A549 (cell line): ENCODE measurements around the gene PAIP1. TPM values are rescaled to one million over a fixed set of nuclear protein-coding genes. Genes with fewer than 3 reads are reported as not detected.
A peak's percentile ranks its signal among the peaks of the same experiment; 100 is the strongest.

Source experiments
- ATAC-seq, 2 experiments: fragments of 200-7000 bp in 1 of 2; fragments of >200 bp in 1 of 2; cut with Nextera tagmentation in 1 of 2; cut with Tn5 transposase in 1 of 2; 3 replicates each; pipeline versions ENCODE4 v1.8.0 to v1.9.1; 2018 to 2020; ENCODE audit warnings: mild to moderate bottlenecking in 1 of 2, moderate library complexity in 1 of 2
- CTCF ChIA-PET: fragments of 300-600 bp; sonication (Branson Sonifier 250); formaldehyde crosslinking; extraction: SDS; loops from one replicate; lab custom pipeline; 2021; ENCODE audit warnings: antibody characterized with exemption, inconsistent platforms; lab: Yijun Ruan, JAX
- POLR2A ChIA-PET: fragments of 350-600 bp; formaldehyde crosslinking; extraction: SDS; loops from one replicate; lab custom pipeline; 2021; ENCODE audit warnings: antibody characterized with exemption, inconsistent platforms; lab: Yijun Ruan, JAX
- DNase-seq, 2 experiments: peaks; one replicate each; pipeline versions ENCODE4 v3.0.0 to v3.0.0-alpha.2; 2011 to 2016; ENCODE audit warnings: low read depth in 1 of 2, low spot score in 1 of 2
- FAIRE-seq: peaks from 2 replicates; lab custom pipeline; 2011; peaks lifted over from hg19 to GRCh38; lab: Jason Lieb, UNC
- H3K27ac ChIP-seq, 2 experiments: fragments of >200 bp; sonication (Bioruptor Twin); formaldehyde crosslinking; 3 replicates each; pipeline ENCODE4 v1.5.1; 2016 to 2017
- H3K4me1 ChIP-seq: fragments of >200 bp; sonication (Bioruptor Twin); formaldehyde crosslinking; 3 replicates; pipeline ENCODE4 v1.6.1; 2016
- H3K4me2 ChIP-seq: fragments of >200 bp; sonication (Bioruptor Twin); formaldehyde crosslinking; 3 replicates; pipeline ENCODE4 v1.6.1; 2016
- H3K4me3 ChIP-seq: fragments of >200 bp; sonication (Bioruptor Twin); formaldehyde crosslinking; 3 replicates; pipeline ENCODE4 v1.5.1; 2016
- H3K9me3 ChIP-seq: fragments of >200 bp; sonication (Bioruptor Twin); formaldehyde crosslinking; 3 replicates; pipeline ENCODE4 v1.6.1; 2016
- CBX2 ChIP-seq: fragments of 200-600 bp; sonication (generic); IDR thresholded peaks from 2 replicates; pipeline ENCODE4 v1.6.1; 2016; ENCODE audit warnings: low read depth, mild to moderate bottlenecking, borderline replicate concordance
- CEBPB ChIP-seq, 2 experiments: fragments of >200 bp in 1 of 2; sonication (Bioruptor Twin) in 1 of 2; formaldehyde crosslinking in 1 of 2; IDR thresholded peaks; 2 replicates each; pipeline ENCODE4 v1.6.1; 2012 to 2016
- CTCF ChIP-seq: fragments of >200 bp; sonication (Bioruptor Twin); formaldehyde crosslinking; IDR thresholded peaks from 3 replicates; pipeline ENCODE4 v1.5.1; 2016
- E2F6 ChIP-seq: IDR thresholded peaks from 2 replicates; pipeline ENCODE4 v1.6.1; 2012; ENCODE audit warnings: low read depth, borderline replicate concordance
- EHF ChIP-seq: fragments of 250-450 bp; sonication (Bioruptor Pico); IDR thresholded peaks from 2 replicates; pipeline ENCODE4 v1.5.0; 2020; ENCODE audit warnings: mild to moderate bottlenecking
- ESRRA ChIP-seq: fragments of 150-350 bp; IDR thresholded peaks from 2 replicates; pipeline ENCODE4 v1.6.1; 2014; ENCODE audit warnings: mild to moderate bottlenecking, low read length, borderline replicate concordance
- FOSB ChIP-seq: fragments of 250-450 bp; sonication (Bioruptor Pico); IDR thresholded peaks from 2 replicates; pipeline ENCODE4 v1.5.0; 2020; ENCODE audit warnings: mild to moderate bottlenecking, moderate library complexity
- HMGXB4 ChIP-seq: fragments of 250-450 bp; sonication (Bioruptor Pico); IDR thresholded peaks from 2 replicates; pipeline ENCODE4 v1.5.0; 2021; ENCODE audit warnings: mild to moderate bottlenecking, moderate library complexity, borderline replicate concordance
- JUN ChIP-seq, 2 experiments: fragments of >200 bp; sonication (Bioruptor Twin); formaldehyde crosslinking; IDR thresholded peaks; 2 replicates in 1 of 2; 3 replicates in 1 of 2; pipeline ENCODE4 v1.6.1; 2016 to 2017
- KDM1A ChIP-seq: fragments of 200-600 bp; sonication (generic); IDR thresholded peaks from 2 replicates; pipeline ENCODE4 v1.6.1; 2016; ENCODE audit warnings: low read depth, mild to moderate bottlenecking
- KDM5A ChIP-seq: fragments of 200-600 bp; sonication (generic); IDR thresholded peaks from 2 replicates; pipeline ENCODE4 v1.6.1; 2016; ENCODE audit warnings: antibody characterized with exemption, mild to moderate bottlenecking
- NFE2L2 ChIP-seq: fragments of 150-350 bp; conservative IDR thresholded peaks from 2 replicates; pipeline ENCODE4 v1.6.1; 2014; ENCODE audit warnings: low read length
- RCOR1 ChIP-seq: fragments of 150-350 bp; IDR thresholded peaks from 2 replicates; pipeline ENCODE4 v1.6.1; 2014; ENCODE audit warnings: antibody characterized with exemption, low read length, low read depth
- REST ChIP-seq: fragments of 200-600 bp; sonication (generic); IDR thresholded peaks from 2 replicates; pipeline ENCODE4 v1.6.1; 2016; ENCODE audit warnings: antibody characterized with exemption, mild to moderate bottlenecking, moderate library complexity
- RNF2 ChIP-seq: fragments of 200-600 bp; sonication (generic); IDR thresholded peaks from 2 replicates; pipeline ENCODE4 v1.6.1; 2016; ENCODE audit warnings: low read depth, mild to moderate bottlenecking, antibody characterized with exemption, moderate library complexity, borderline replicate concordance
- ZFP36 ChIP-seq: fragments of 450-650 bp; IDR thresholded peaks from 2 replicates; pipeline ENCODE4 v1.6.1; 2014; ENCODE audit warnings: borderline replicate concordance; ENCODE audit not compliant: partially characterized antibody
- WGBS: methylation state at CpG from one replicate; pipeline ENCODE4 v1.1.6; 2017; ENCODE audit errors: missing lambda C conversion rate; 5-methylcytosine and 5-hydroxymethylcytosine counted together
- polyA plus RNA-seq, 4 experiments: library from polyadenylated mRNA; depleted of rRNA in 3 of 4; stranded (reverse); fragments of >200 nt; fragmentation: RNase III in 1 of 4; extraction: RNeasy Plus Mini Kit Qiagen cat#74134 plus additional on column Dnase treatment in 1 of 4; gene quantifications; 2 replicates in 3 of 4; 3 replicates in 1 of 4; pipeline ENCODE4 v1.2.3, GENCODE V29; 2011 to 2017

The PAIP1 gene
- polyA plus RNA-seq, 2 of the 4 experiments (the other 2 are of a cell fraction) = 89.6 to 188 TPM

- TF ChIP-seq REST (no peak), KDM5A (no peak)
These were observed 35.5 kb upstream of the PAIP1 start (continued) for GRCh38 chr5:43592363-43592762.

- TF ChIP-seq ZFP36 (no peak), KDM1A (no peak), RNF2 (no peak), ESRRA (no peak), E2F6 (no peak), RCOR1 (no peak), CTCF (no peak), CEBPB (IDR thresholded peaks at IDR 0.05) (no peak), HMGXB4 (no peak), CBX2 (no peak), EHF (CRISPR knock-in tag) (no peak), JUN (IDR thresholded peaks at IDR 0.05) (no peak)
- TF ChIP-seq, all 56 proteins: peak for 0
- no peak overlapping the region for H3K4me2 ChIP-seq
- ATAC-seq (no peak), DNase-seq (no peak), FAIRE-seq (no peak)
- no peak overlapping the region for H3K27ac ChIP-seq
- POLR2A ChIA-PET = no interaction called here
- no peaks in the 10 kb centered on the region for H3K9me3 ChIP-seq
- CTCF ChIA-PET = interaction anchor here (0.6 kb wide), 1 partner anchor 41 kb away, joined by 4 read pairs; no protein-coding TSS in a partner anchor
- no peaks in the 10 kb centered on the region for H3K4me1 ChIP-seq
- no peak overlapping the region for H3K4me3 ChIP-seq
These were observed 33.8 kb upstream of the PAIP1 start for GRCh38 chr5:43590700-43591099.

GRCh38 chr5:43589310-43589709, 32.4 kb upstream of the PAIP1 start:
- ATAC-seq (no peak), FAIRE-seq (no peak)
- ChIA-PET CTCF (no interaction called here), POLR2A (no interaction called here)
- peak; percentile 62 for TF ChIP-seq NFE2L2
- TF ChIP-seq FOSB (CRISPR knock-in tag) = no peak
- TF ChIP-seq, all 56 proteins: peak for 1
- Histone ChIP-seq H3K4me3 (no peak overlapping the region), H3K27ac (no peak overlapping the region), H3K9me3 (no peaks in the 10 kb centered on the region), H3K4me1 (no peaks in the 10 kb centered on the region), H3K4me2 (no peak overlapping the region)
- no peak for DNase-seq
- WGBS = 86% methylated on average over 1 of the region's 1 CpG
